ENCODE measurements around the gene TNFRSF19.

The TNFRSF19 gene

DNA sequence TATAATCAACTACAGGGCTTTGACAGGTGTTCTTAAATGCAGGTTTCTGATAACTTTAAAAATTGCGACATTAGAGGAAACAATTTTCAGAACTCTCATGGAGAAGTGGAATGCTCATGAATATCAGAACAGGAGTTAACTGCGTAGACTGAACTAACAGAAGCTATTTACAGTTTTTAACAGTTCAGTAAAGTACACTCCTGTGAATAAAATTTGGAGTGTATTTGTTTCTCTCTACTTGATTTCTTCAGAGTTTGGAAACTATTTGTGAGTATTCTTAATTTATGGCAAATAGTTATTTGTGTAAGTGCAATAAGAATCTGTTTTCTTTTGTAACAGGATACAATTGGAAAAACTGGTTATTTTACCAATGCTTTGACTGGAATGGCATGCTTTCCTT is 114.4 kb downstream of the TNFRSF19 start:
- no peaks in the 10 kb centered on the region for H3K36me3 ChIP-seq (ENCODE audit: control insufficient read depth, insufficient read depth, low read length)
- no peaks in the 10 kb centered on the region for H3K27me3 ChIP-seq (ENCODE audit: control insufficient read depth, insufficient read depth, low read length)
- H3K4me1 ChIP-seq (ENCODE audit: control insufficient read depth, insufficient read depth, low read length), result no peaks in the 10 kb centered on the region
- H3K4me3 ChIP-seq (ENCODE audit: low read depth, low read length), result no peak overlapping the region
- H3K9me3 ChIP-seq (ENCODE audit: control insufficient read depth, insufficient read depth, low read length), result peaks cover 5% of the 10 kb centered on the region
- no peak overlapping the region for H3K9ac ChIP-seq (ENCODE audit: low read depth, low read length)

DNA sequence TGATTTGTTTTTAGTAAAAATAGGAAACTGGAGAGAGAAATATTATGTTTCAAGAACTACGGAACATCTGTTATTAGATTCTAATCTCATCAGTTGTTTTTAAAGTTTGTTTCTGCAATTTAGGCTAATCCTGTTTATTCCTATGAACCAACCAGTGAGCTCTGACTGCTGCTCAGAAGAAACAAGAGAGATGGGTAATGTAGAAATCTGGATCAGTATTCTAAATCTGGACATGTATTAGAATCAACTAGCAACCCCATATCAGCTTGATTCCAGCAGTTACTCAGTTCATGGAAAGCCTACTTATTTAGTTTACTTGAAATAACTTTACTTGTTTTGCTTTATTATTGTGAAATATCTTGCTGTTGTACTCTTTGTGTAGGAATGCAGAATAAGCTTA is 115.2 kb downstream of the TNFRSF19 start:
- Histone ChIP-seq H3K9ac (ENCODE audit: low read depth, low read length) (no peak overlapping the region), H3K4me1 (ENCODE audit: control insufficient read depth, insufficient read depth, low read length) (no peaks in the 10 kb centered on the region), H3K4me3 (ENCODE audit: low read depth, low read length) (no peak overlapping the region), H3K27me3 (ENCODE audit: control insufficient read depth, insufficient read depth, low read length) (no peaks in the 10 kb centered on the region), H3K36me3 (ENCODE audit: control insufficient read depth, insufficient read depth, low read length) (no peaks in the 10 kb centered on the region), H3K9me3 (ENCODE audit: control insufficient read depth, insufficient read depth, low read length) (peaks cover 5% of the 10 kb centered on the region)

DNA sequence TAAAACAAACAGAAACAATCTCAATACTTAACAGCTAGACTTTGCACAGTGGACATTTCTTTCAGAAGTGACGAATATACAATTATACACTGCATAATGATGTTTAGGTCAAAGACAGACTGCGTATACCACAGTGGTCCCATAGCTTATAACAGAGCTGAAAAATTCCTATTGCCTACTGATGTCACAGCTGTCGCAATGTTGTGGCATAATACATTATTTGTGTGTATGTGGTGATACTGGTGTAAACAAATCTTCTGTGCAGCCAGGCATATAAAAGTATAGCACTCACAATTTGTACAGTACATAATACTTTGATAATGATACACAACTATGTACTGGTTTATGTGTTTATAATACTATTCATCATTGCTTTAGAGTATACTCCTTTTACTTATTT is 116.7 kb downstream of the TNFRSF19 start:
- no peak overlapping the region for H3K9ac ChIP-seq (ENCODE audit: low read depth, low read length)
- no peaks in the 10 kb centered on the region for H3K27me3 ChIP-seq (ENCODE audit: control insufficient read depth, insufficient read depth, low read length)
- H3K4me3 ChIP-seq (ENCODE audit: low read depth, low read length), result no peak overlapping the region
- peaks cover 5% of the 10 kb centered on the region for H3K9me3 ChIP-seq (ENCODE audit: control insufficient read depth, insufficient read depth, low read length)
- H3K4me1 ChIP-seq (ENCODE audit: control insufficient read depth, insufficient read depth, low read length), result no peaks in the 10 kb centered on the region
- H3K36me3 ChIP-seq (ENCODE audit: control insufficient read depth, insufficient read depth, low read length), result no peaks in the 10 kb centered on the region

DNA sequence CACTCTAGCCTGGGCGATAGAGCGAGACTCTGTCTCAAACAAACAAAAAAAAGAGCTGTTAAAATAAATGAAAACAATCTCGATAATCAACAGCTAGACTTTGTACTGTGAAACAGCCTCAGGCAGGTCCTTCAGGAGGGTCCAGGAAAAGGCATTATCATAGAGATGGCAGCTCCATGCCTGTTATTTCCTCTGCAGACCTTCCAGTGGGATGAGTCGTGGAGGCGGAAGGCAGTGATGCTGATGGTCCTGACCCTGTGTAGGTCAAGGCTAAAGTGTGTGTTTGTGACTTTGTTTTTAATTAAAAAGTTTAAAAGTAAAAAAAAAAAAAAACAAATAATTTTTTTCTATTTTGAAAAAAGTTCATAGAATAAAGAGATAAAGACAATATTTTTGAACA is 117.4 kb downstream of the TNFRSF19 start:
- Histone ChIP-seq H3K4me1 (ENCODE audit: control insufficient read depth, insufficient read depth, low read length) (no peaks in the 10 kb centered on the region), H3K4me3 (ENCODE audit: low read depth, low read length) (no peak overlapping the region), H3K27me3 (ENCODE audit: control insufficient read depth, insufficient read depth, low read length) (no peaks in the 10 kb centered on the region), H3K9ac (ENCODE audit: low read depth, low read length) (no peak overlapping the region), H3K9me3 (ENCODE audit: control insufficient read depth, insufficient read depth, low read length) (peaks cover 5% of the 10 kb centered on the region), H3K36me3 (ENCODE audit: control insufficient read depth, insufficient read depth, low read length) (no peaks in the 10 kb centered on the region)

DNA sequence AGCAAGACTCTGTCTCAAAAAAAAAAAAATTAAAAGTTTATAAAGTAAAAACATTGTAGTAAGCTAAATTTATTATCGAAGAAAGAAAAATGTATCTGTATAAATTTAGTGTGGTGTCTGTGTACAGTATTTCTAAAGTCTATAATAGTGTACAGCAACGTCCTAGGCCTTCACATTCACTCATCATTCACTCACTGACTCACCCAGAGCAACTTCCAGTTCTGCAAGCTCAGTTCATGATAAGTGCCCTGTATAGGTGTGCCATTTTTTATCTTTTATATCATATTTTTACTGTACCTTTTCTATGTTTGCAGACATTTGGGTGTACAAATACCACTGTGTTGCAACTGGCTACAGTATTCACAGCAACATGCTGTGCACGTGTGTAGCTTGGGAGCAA is 118.1 kb downstream of the TNFRSF19 start:
- no peaks in the 10 kb centered on the region for H3K4me1 ChIP-seq (ENCODE audit: control insufficient read depth, insufficient read depth, low read length)
- no peak overlapping the region for H3K9ac ChIP-seq (ENCODE audit: low read depth, low read length)
- no peak overlapping the region for H3K4me3 ChIP-seq (ENCODE audit: low read depth, low read length)
- no peaks in the 10 kb centered on the region for H3K36me3 ChIP-seq (ENCODE audit: control insufficient read depth, insufficient read depth, low read length)
- peaks cover 5% of the 10 kb centered on the region for H3K9me3 ChIP-seq (ENCODE audit: control insufficient read depth, insufficient read depth, low read length)
- H3K27me3 ChIP-seq (ENCODE audit: control insufficient read depth, insufficient read depth, low read length), result no peaks in the 10 kb centered on the region

DNA sequence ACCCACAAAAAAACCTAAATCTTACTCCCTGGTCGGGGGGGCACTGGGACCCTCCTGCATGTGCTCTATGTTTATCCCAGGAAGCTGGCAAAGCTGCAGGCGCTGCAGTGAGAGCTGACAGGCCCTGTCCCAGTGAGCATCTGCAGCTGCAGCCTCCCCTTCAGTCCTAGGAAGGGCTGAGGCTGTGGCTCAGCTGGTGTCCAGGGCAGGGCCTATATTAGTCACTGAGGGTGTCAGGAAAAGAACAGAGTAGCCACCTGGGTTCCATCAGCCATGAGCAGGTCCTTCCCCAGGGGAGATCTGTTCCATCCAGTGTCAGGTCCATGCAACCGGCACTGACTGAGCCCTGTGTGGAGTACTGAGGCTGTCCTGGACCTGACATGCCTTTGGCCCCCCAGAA is 120.5 kb downstream of the TNFRSF19 start:
- peaks cover 2% of the 10 kb centered on the region for H3K4me1 ChIP-seq (ENCODE audit: control insufficient read depth, insufficient read depth, low read length)
- H3K9ac ChIP-seq (ENCODE audit: low read depth, low read length), result no peak overlapping the region
- H3K9me3 ChIP-seq (ENCODE audit: control insufficient read depth, insufficient read depth, low read length), result no peaks in the 10 kb centered on the region
- no peak overlapping the region for H3K4me3 ChIP-seq (ENCODE audit: low read depth, low read length)
- H3K36me3 ChIP-seq (ENCODE audit: control insufficient read depth, insufficient read depth, low read length), result no peaks in the 10 kb centered on the region
- no peaks in the 10 kb centered on the region for H3K27me3 ChIP-seq (ENCODE audit: control insufficient read depth, insufficient read depth, low read length)

DNA sequence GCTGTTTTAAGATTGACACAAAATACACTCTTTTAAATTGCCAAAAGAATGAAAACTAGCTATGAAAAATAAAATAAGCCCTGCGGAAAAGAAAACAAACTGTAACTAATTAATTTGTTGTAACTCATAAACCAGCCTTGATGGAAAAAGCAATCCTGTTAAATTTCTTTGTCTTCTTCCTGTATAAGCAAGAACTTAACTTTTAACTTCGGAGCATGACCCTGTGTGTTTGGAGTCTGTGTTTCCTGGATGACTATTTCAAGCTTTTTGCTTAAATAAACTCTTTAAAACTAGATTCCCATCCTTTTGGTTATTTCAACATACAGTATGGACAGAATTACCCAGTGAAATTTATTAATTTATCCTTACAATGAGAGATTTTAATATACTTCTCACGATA is 122.6 kb downstream of the TNFRSF19 start:
- no peak overlapping the region for H3K9ac ChIP-seq (ENCODE audit: low read depth, low read length)
- H3K9me3 ChIP-seq (ENCODE audit: control insufficient read depth, insufficient read depth, low read length), result no peaks in the 10 kb centered on the region
- H3K27me3 ChIP-seq (ENCODE audit: control insufficient read depth, insufficient read depth, low read length), result no peaks in the 10 kb centered on the region
- H3K36me3 ChIP-seq (ENCODE audit: control insufficient read depth, insufficient read depth, low read length), result no peaks in the 10 kb centered on the region
- no peak overlapping the region for H3K4me3 ChIP-seq (ENCODE audit: low read depth, low read length)
- H3K4me1 ChIP-seq (ENCODE audit: control insufficient read depth, insufficient read depth, low read length), result peaks cover 10% of the 10 kb centered on the region

DNA sequence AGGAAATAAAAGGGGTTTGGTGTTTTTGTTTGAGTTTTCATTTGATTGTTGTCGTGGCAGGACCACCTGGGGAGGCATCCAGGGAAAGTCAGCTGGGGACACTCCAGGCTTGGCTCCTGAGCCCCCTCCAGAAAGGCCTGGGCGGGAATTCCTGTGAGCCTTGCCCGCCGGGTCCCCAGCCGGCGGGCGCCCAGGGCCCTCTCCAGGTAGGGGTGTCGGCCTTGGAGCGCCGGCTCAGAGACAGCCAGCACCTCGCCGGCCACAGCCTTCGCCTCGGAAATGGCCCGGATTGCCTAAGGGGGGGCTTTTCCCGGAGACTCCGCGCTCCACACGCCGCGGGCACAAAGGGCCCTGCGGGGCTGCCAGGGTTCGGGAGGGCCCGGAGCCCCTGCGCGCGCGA is 125.0 kb downstream of the TNFRSF19 start:
- Histone ChIP-seq H3K9ac (ENCODE audit: low read depth, low read length) (no peak overlapping the region), H3K9me3 (ENCODE audit: control insufficient read depth, insufficient read depth, low read length) (no peaks in the 10 kb centered on the region), H3K4me1 (ENCODE audit: control insufficient read depth, insufficient read depth, low read length) (peaks cover 10% of the 10 kb centered on the region), H3K4me3 (ENCODE audit: low read depth, low read length) (no peak overlapping the region), H3K27me3 (ENCODE audit: control insufficient read depth, insufficient read depth, low read length) (no peaks in the 10 kb centered on the region), H3K36me3 (ENCODE audit: control insufficient read depth, insufficient read depth, low read length) (no peaks in the 10 kb centered on the region)

DNA sequence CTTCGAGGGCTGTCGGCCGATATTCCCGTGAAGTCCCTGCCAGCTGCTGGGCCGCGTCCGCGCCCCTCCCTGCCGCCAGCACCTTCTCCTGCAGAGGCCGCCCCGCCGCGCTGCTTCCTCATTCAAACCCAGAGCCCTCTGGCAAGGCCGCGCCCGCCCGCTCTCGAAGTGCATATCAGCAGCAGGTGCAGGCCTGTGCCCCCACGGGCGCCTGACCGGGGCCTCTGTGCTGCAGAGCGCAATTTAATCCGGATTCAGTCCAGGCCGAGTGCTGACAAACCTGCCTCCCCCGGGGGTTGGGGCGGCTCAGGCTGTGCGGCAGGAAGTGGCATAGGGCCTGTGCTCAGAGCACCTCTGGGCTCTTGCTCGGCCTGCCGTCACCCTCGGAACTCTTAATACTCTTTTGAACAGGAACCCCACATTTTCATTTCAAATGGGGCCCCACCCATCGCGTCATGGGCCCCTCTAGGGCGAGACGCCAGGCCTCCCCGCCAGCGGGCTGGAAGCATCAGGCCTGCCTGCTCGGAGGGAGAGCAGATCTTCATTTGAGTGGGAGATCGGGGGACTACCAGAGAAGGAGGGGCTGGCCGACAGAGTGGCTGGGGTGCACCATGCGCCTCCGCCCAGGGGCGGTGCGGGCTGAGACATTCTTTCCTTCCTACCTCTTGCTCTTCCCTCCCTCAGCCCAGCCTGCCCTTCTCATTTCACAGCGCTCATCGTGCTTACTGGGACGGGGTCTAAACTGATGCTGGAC is 125.7 kb downstream of the TNFRSF19 start:
- H3K4me1 ChIP-seq (ENCODE audit: control insufficient read depth, insufficient read depth, low read length), result peaks cover 10% of the 10 kb centered on the region
- no peak overlapping the region for H3K9ac ChIP-seq (ENCODE audit: low read depth, low read length)
- H3K27me3 ChIP-seq (ENCODE audit: control insufficient read depth, insufficient read depth, low read length), result no peaks in the 10 kb centered on the region
- peak overlapping the region; percentile 18 for H3K4me3 ChIP-seq (ENCODE audit: low read depth, low read length)
- H3K36me3 ChIP-seq (ENCODE audit: control insufficient read depth, insufficient read depth, low read length), result no peaks in the 10 kb centered on the region
- H3K9me3 ChIP-seq (ENCODE audit: control insufficient read depth, insufficient read depth, low read length), result no peaks in the 10 kb centered on the region

DNA sequence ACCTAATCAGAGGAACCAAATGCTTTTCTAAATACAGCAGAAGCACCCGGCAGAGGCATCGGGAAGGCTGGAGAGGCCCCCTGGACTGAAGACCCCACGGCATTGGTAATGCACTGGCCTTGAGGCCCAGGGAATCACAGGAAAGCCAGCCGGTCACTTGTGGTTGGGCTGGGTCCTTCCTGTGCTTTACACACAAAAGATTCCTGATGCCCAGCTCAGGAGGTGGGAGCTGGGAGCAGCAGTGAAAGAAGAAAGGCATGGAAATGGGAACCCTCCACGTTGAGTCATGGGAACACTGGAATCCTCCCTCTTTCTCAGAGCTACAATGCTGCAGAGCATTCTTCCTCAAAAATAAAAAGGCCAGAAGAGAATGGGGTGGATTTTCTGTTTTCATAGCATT is 126.4 kb downstream of the TNFRSF19 start:
- no peak overlapping the region for H3K9ac ChIP-seq (ENCODE audit: low read depth, low read length)
- peaks cover 10% of the 10 kb centered on the region for H3K4me1 ChIP-seq (ENCODE audit: control insufficient read depth, insufficient read depth, low read length)
- H3K9me3 ChIP-seq (ENCODE audit: control insufficient read depth, insufficient read depth, low read length), result no peaks in the 10 kb centered on the region
- no peaks in the 10 kb centered on the region for H3K36me3 ChIP-seq (ENCODE audit: control insufficient read depth, insufficient read depth, low read length)
- H3K4me3 ChIP-seq (ENCODE audit: low read depth, low read length), result peak overlapping the region; percentile 18
- H3K27me3 ChIP-seq (ENCODE audit: control insufficient read depth, insufficient read depth, low read length), result no peaks in the 10 kb centered on the region

DNA sequence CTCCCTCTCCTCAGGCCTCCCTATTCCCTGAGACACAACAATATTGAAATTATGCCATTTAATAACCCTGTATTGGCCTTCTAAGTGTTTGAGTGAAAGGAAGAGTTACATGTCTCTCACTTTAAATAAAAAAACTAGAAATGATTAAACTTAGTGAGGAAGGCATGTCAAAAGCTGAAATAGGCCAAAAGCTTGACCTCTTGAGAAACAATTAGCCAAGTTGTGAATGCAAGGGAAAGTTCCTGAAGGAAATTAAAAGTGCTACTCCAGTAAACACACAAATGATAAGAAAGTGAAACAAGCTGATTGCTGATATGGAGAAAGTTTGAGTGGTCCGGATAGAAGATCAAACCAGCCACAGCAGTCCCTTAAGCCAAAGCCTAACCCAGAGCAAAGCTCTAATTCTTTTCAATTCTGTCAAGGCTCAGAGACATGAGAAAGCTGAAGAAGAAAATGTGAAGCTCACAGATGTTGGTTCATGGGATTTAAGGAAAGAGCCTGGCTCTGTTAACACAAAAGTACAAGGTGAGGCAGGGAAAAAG is 127.6 kb downstream of the TNFRSF19 start:
- Histone ChIP-seq H3K36me3 (ENCODE audit: control insufficient read depth, insufficient read depth, low read length) (no peaks in the 10 kb centered on the region), H3K27me3 (ENCODE audit: control insufficient read depth, insufficient read depth, low read length) (no peaks in the 10 kb centered on the region), H3K9ac (ENCODE audit: low read depth, low read length) (no peak overlapping the region), H3K4me1 (ENCODE audit: control insufficient read depth, insufficient read depth, low read length) (peaks cover 10% of the 10 kb centered on the region), H3K4me3 (ENCODE audit: low read depth, low read length) (no peak overlapping the region), H3K9me3 (ENCODE audit: control insufficient read depth, insufficient read depth, low read length) (no peaks in the 10 kb centered on the region)

DNA sequence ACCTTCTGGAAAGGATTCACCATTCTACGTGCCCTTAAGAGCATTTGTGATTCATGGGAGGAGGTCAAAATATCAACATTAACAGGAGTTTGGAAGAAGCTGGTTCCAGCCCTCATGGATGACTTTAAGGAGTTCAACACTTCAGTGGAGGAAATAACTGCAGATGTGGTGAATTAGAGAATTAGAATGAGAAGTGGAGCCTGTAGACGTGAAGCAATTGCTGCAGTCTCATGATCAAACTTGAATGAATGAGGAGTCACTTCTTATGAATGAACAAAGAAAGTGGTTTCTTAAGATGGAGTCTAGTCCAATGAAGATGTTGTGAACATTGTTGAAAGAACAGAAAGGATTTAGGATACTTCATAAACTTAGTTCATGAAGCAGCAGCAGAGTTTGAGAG is 129.1 kb downstream of the TNFRSF19 start:
- H3K9me3 ChIP-seq (ENCODE audit: control insufficient read depth, insufficient read depth, low read length), result no peaks in the 10 kb centered on the region
- H3K4me1 ChIP-seq (ENCODE audit: control insufficient read depth, insufficient read depth, low read length), result peaks cover 10% of the 10 kb centered on the region
- no peaks in the 10 kb centered on the region for H3K27me3 ChIP-seq (ENCODE audit: control insufficient read depth, insufficient read depth, low read length)
- H3K9ac ChIP-seq (ENCODE audit: low read depth, low read length), result no peak overlapping the region
- H3K4me3 ChIP-seq (ENCODE audit: low read depth, low read length), result no peak overlapping the region
- no peaks in the 10 kb centered on the region for H3K36me3 ChIP-seq (ENCODE audit: control insufficient read depth, insufficient read depth, low read length)

All from iPS-15b (cell line).